Measurements from ENCODE around the gene MOBP.
"Not testable (repeated sequence)": the region's sequence is repeated elsewhere in the genome, so short reads cannot be mapped to it uniquely, and the experiment has no call there.

The MOBP gene

GRCh38 chr3:39467394-39468107, at the start of gene MOBP:
Gene MOBP (plus strand): TSS chr3:39467680. CDS start chr3:39502070, 34,390 bp downstream.
- DNase-seq (ENCODE audit: low read depth in 2 of 2), result no peak

- DNase-seq (ENCODE audit: low read depth in 2 of 2), result not testable (repeated sequence)
Observed at GRCh38 chr3:39418556-39419225, 48.8 kb upstream of the MOBP start.

GRCh38 chr3:39419742-39420315, 47.7 kb upstream of the MOBP start:
- DNase-seq (ENCODE audit: low read depth in 2 of 2), result no peak

GRCh38 chr3:39420543-39420942, 46.9 kb upstream of the MOBP start:
- no peak for DNase-seq (ENCODE audit: low read depth in 2 of 2)

- no peak for DNase-seq (ENCODE audit: low read depth in 2 of 2)
Observed at GRCh38 chr3:39423436-39423970, 44.0 kb upstream of the MOBP start.

- no peak for DNase-seq (ENCODE audit: low read depth in 2 of 2)
Observed at GRCh38 chr3:39426312-39426711, 41.2 kb upstream of the MOBP start.

- DNase-seq (ENCODE audit: low read depth in 2 of 2), result no peak
Observed at GRCh38 chr3:39427506-39427905, 40.0 kb upstream of the MOBP start.

GRCh38 chr3:39428745-39429201, 38.7 kb upstream of the MOBP start:
- no peak for DNase-seq (ENCODE audit: low read depth in 2 of 2)

- DNase-seq (ENCODE audit: low read depth in 2 of 2), result no peak
Observed at GRCh38 chr3:39429466-39429865, 38.0 kb upstream of the MOBP start.

- no peak for DNase-seq (ENCODE audit: low read depth in 2 of 2)
Observed at GRCh38 chr3:39432342-39432741, 35.1 kb upstream of the MOBP start.

- no peak for DNase-seq (ENCODE audit: low read depth in 2 of 2)
Observed at GRCh38 chr3:39433642-39434041, 33.8 kb upstream of the MOBP start.

- no peak for DNase-seq (ENCODE audit: low read depth in 2 of 2)
Observed at GRCh38 chr3:39434574-39434973, 32.9 kb upstream of the MOBP start.

GRCh38 chr3:39435006-39435748, 32.3 kb upstream of the MOBP start:
- DNase-seq (ENCODE audit: low read depth in 2 of 2), result no peak

- no peak for DNase-seq (ENCODE audit: low read depth in 2 of 2)
Observed at GRCh38 chr3:39438880-39439279, 28.6 kb upstream of the MOBP start.

GRCh38 chr3:39440316-39440715, 27.2 kb upstream of the MOBP start:
- DNase-seq (ENCODE audit: low read depth in 2 of 2), result no peak

GRCh38 chr3:39443530-39443929, 23.9 kb upstream of the MOBP start:
- no peak for DNase-seq (ENCODE audit: low read depth in 2 of 2)

- DNase-seq (ENCODE audit: low read depth in 2 of 2), result no peak
Observed at GRCh38 chr3:39445927-39446326, 21.6 kb upstream of the MOBP start.

- DNase-seq (ENCODE audit: low read depth in 2 of 2), result no peak
Observed at GRCh38 chr3:39446444-39446843, 21.0 kb upstream of the MOBP start.

- peak; percentile 33 to 45 for DNase-seq (ENCODE audit: low read depth in 2 of 2)
Observed at GRCh38 chr3:39447637-39448483, 19.6 kb upstream of the MOBP start.

GRCh38 chr3:39448506-39449233, 18.8 kb upstream of the MOBP start:
- no peak for DNase-seq (ENCODE audit: low read depth in 2 of 2)

Measured in stimulated activated CD4-positive, alpha-beta T cell treated with anti-CD3 and anti-CD28 coated beads, Interleukin-15, amount 100 ng/mL, for 48 hours (primary cell).